Trophoblast cell (in vitro differentiated cells and primary cell): ENCODE results near the gene ZFP62.

Experiments
- DNase-seq, 2 donors: peaks; one replicate each; pipeline ENCODE4 v3.0.0-alpha.2; 2016
- H2AFZ ChIP-seq: 2 replicates; pipeline ENCODE4 v1.6.1; 2013; ENCODE audit warnings: low read length, moderate library complexity, mild to moderate bottlenecking; ENCODE audit not compliant: insufficient read depth, poor library complexity
- H2AK5ac ChIP-seq: 2 replicates; pipeline ENCODE4 v1.6.1; 2013; ENCODE audit warnings: mild to moderate bottlenecking, low read length
- H2BK120ac ChIP-seq: 2 replicates; pipeline ENCODE4 v1.6.1; 2013; ENCODE audit warnings: low read length, mild to moderate bottlenecking, moderate library complexity; ENCODE audit not compliant: insufficient read depth, poor library complexity
- H2BK12ac ChIP-seq: 2 replicates; pipeline ENCODE4 v1.6.1; 2013; ENCODE audit warnings: mild to moderate bottlenecking, low read length, moderate library complexity
- H2BK5ac ChIP-seq: 2 replicates; pipeline ENCODE4 v1.6.1; 2013; ENCODE audit warnings: low read length, low read depth, moderate library complexity, mild to moderate bottlenecking; ENCODE audit not compliant: poor library complexity
- H3K14ac ChIP-seq: 2 replicates; pipeline ENCODE4 v1.6.1; 2013; ENCODE audit warnings: mild to moderate bottlenecking, low read length
- H3K18ac ChIP-seq: 2 replicates; pipeline ENCODE4 v1.6.1; 2013; ENCODE audit warnings: mild to moderate bottlenecking, low read length
- H3K23ac ChIP-seq: 2 replicates; pipeline ENCODE4 v1.6.1; 2013; ENCODE audit warnings: low read length
- H3K27ac ChIP-seq: 2 replicates; pipeline ENCODE4 v1.5.1; 2013; ENCODE audit warnings: low read depth, mild to moderate bottlenecking, inconsistent platforms, low read length, moderate library complexity
- H3K27me3 ChIP-seq: 2 replicates; pipeline ENCODE4 v1.6.1; 2013; ENCODE audit warnings: inconsistent platforms, mild to moderate bottlenecking, low read length, moderate library complexity; ENCODE audit not compliant: insufficient read depth
- H3K36me3 ChIP-seq, 2 experiments: 1 replicate in 1 of 2; 2 replicates in 1 of 2; pipeline ENCODE4 v1.6.1; 2013; ENCODE audit warnings: low read length in 2 of 2, mild to moderate bottlenecking in 2 of 2, moderate library complexity in 1 of 2; ENCODE audit not compliant: insufficient read depth in 2 of 2, control insufficient read depth in 1 of 2
- H3K4ac ChIP-seq: 2 replicates; pipeline ENCODE4 v1.6.1; 2013; ENCODE audit warnings: low read depth, mild to moderate bottlenecking, low read length, moderate library complexity
- H3K4me1 ChIP-seq, 2 experiments: 1 replicate in 1 of 2; 2 replicates in 1 of 2; pipeline ENCODE4 v1.6.1; 2013; ENCODE audit warnings: low read length in 2 of 2, mild to moderate bottlenecking in 2 of 2, moderate library complexity in 1 of 2; ENCODE audit not compliant: insufficient read depth in 2 of 2, control insufficient read depth in 1 of 2
- H3K4me2 ChIP-seq: 2 replicates; pipeline ENCODE4 v1.6.1; 2013; ENCODE audit warnings: inconsistent platforms, mild to moderate bottlenecking, low read length, moderate library complexity
- H3K4me3 ChIP-seq: 2 replicates; pipeline ENCODE4 v1.5.1; 2013; ENCODE audit warnings: mild to moderate bottlenecking, low read depth, low read length, inconsistent platforms
- H3K79me1 ChIP-seq: one replicate; pipeline ENCODE4 v1.6.1; 2013; ENCODE audit warnings: low read length
- H3K79me2 ChIP-seq: 2 replicates; pipeline ENCODE4 v1.6.1; 2013; ENCODE audit warnings: low read length, mild to moderate bottlenecking; ENCODE audit not compliant: control insufficient read depth, insufficient read depth, poor library complexity
- H3K9ac ChIP-seq: 2 replicates; pipeline ENCODE4 v1.6.1; 2013; ENCODE audit warnings: mild to moderate bottlenecking, low read length
- H3K9me3 ChIP-seq: 2 replicates; pipeline ENCODE4 v1.6.1; 2013; ENCODE audit warnings: low read depth, mild to moderate bottlenecking, control low read depth, inconsistent platforms, low read length; ENCODE audit not compliant: insufficient read depth
- H4K12ac ChIP-seq: 2 replicates; pipeline ENCODE4 v1.6.1; 2013; ENCODE audit warnings: low read depth, mild to moderate bottlenecking, low read length, moderate library complexity
- H4K8ac ChIP-seq: 2 replicates; pipeline ENCODE4 v1.6.1; 2013; ENCODE audit warnings: low read depth, mild to moderate bottlenecking, low read length, moderate library complexity
- H4K91ac ChIP-seq: one replicate; pipeline ENCODE4 v1.6.1; 2013; ENCODE audit warnings: low read depth, mild to moderate bottlenecking, low read length, moderate library complexity
- WGBS: extraction: QIAGEN DNeasy Blood & Tissue Kit; methylation state at CpG from one replicate; pipeline ENCODE4 v1.1.7; 2013; ENCODE audit warnings: missing lambda C conversion rate; ENCODE audit not compliant: insufficient read length, insufficient coverage; ENCODE audit errors: extremely low coverage; 5-methylcytosine and 5-hydroxymethylcytosine counted together

Gene ZFP62

GRCh38 chr5:180807046-180807445 lies 54.0 kb downstream of the ZFP62 start:
- Histone ChIP-seq H3K9ac (no peak overlapping the region), H2BK120ac (no peak overlapping the region), H4K8ac (no peak overlapping the region), H3K79me1 (peaks cover 31% of the 10 kb centered on the region), H3K36me3 (peaks cover 0 to 11% of the 10 kb centered on the region in 2 experiments), H3K4me3 (no peak overlapping the region), H3K4me2 (no peak overlapping the region), H4K12ac (no peak overlapping the region), H4K91ac (no peak overlapping the region), H3K27ac (no peak overlapping the region), H2AFZ (no peak overlapping the region), H3K4me1 (peaks cover 20 to 32% of the 10 kb centered on the region in 2 experiments), H3K23ac (no peak overlapping the region), H2BK5ac (no peak overlapping the region), H3K14ac (no peak overlapping the region), H3K18ac (no peak overlapping the region), H3K27me3 (no peaks in the 10 kb centered on the region), H2BK12ac (no peak overlapping the region), H3K4ac (no peak overlapping the region), H2AK5ac (no peak overlapping the region), H3K79me2 (peaks cover 13% of the 10 kb centered on the region), H3K9me3 (no peaks in the 10 kb centered on the region)
- no CpG with 5 or more reads among the region's 1 CpG for WGBS
- DNase-seq: no peak

- no peak overlapping the region for H3K4me3 ChIP-seq
Measured at GRCh38 chr5:180806351-180807011, 54.6 kb downstream of the ZFP62 start.

GRCh38 chr5:180804129-180804618 lies 56.9 kb downstream of the ZFP62 start:
- Histone ChIP-seq H3K36me3 (peaks cover 2 to 18% of the 10 kb centered on the region in 2 experiments), H3K9ac (no peak overlapping the region), H2BK12ac (no peak overlapping the region), H2AK5ac (no peak overlapping the region), H3K4me1 (peaks cover 34 to 49% of the 10 kb centered on the region in 2 experiments), H3K79me2 (peaks cover 12% of the 10 kb centered on the region), H3K9me3 (no peaks in the 10 kb centered on the region), H4K91ac (no peak overlapping the region), H3K4me2 (no peak overlapping the region), H2BK5ac (no peak overlapping the region), H3K79me1 (peaks cover 16% of the 10 kb centered on the region), H4K8ac (no peak overlapping the region), H3K4ac (no peak overlapping the region), H3K18ac (no peak overlapping the region), H3K27ac (no peak overlapping the region), H4K12ac (no peak overlapping the region), H3K14ac (no peak overlapping the region), H2AFZ (no peak overlapping the region), H2BK120ac (no peak overlapping the region), H3K23ac (no peak overlapping the region), H3K4me3 (no peak overlapping the region), H3K27me3 (no peaks in the 10 kb centered on the region)
- WGBS: no CpG with 5 or more reads among the region's 22 CpGs
- no peak for DNase-seq

More at GRCh38 chr5:180806351-180807011, 54.6 kb downstream of the ZFP62 start:
- DNase-seq: no peak
- Histone ChIP-seq H3K14ac (no peak overlapping the region), H4K12ac (no peak overlapping the region), H3K27ac (no peak overlapping the region), H3K18ac (no peak overlapping the region), H3K79me1 (peaks cover 31% of the 10 kb centered on the region), H2AFZ (no peak overlapping the region), H3K36me3 (peaks cover 2 to 14% of the 10 kb centered on the region in 2 experiments), H3K4me2 (no peak overlapping the region), H3K4me1 (peaks cover 23 to 33% of the 10 kb centered on the region in 2 experiments), H3K9me3 (no peaks in the 10 kb centered on the region), H4K91ac (no peak overlapping the region), H4K8ac (no peak overlapping the region), H2AK5ac (no peak overlapping the region), H2BK12ac (no peak overlapping the region), H3K9ac (peak overlapping the region; percentile 54), H2BK120ac (no peak overlapping the region), H3K4ac (peak overlapping the region; percentile 24), H2BK5ac (no peak overlapping the region), H3K79me2 (peaks cover 18% of the 10 kb centered on the region), H3K27me3 (no peaks in the 10 kb centered on the region), H3K23ac (no peak overlapping the region)
- no CpG with 5 or more reads among the region's 9 CpGs for WGBS

- H4K91ac ChIP-seq: peak overlapping the region; percentile 63
- H3K9ac ChIP-seq: peak overlapping the region; percentile 90
- peak overlapping the region; percentile 90 for H2AK5ac ChIP-seq
- peak overlapping the region; percentile 63 for H4K8ac ChIP-seq
- peak overlapping the region; percentile 34 for H3K27ac ChIP-seq
- H2BK12ac ChIP-seq: peak overlapping the region; percentile 15
- H3K4me3 ChIP-seq: peak overlapping the region; percentile 75
- DNase-seq: peak; percentile 51 to 70
- peak overlapping the region; percentile 44 for H2BK120ac ChIP-seq
- H3K9me3 ChIP-seq: no peaks in the 10 kb centered on the region
- peak overlapping the region; percentile 8 for H2AFZ ChIP-seq
- peak overlapping the region; percentile 12 for H3K4ac ChIP-seq
- H4K12ac ChIP-seq: peak overlapping the region; percentile 70
- H3K23ac ChIP-seq: no peak overlapping the region
- H3K4me1 ChIP-seq: peaks cover 33 to 48% of the 10 kb centered on the region in 2 experiments
- H3K36me3 ChIP-seq: peaks cover 2 to 19% of the 10 kb centered on the region in 2 experiments
- no peaks in the 10 kb centered on the region for H3K27me3 ChIP-seq
- H3K4me2 ChIP-seq: peak overlapping the region; percentile 96
- no CpG with 5 or more reads among the region's 41 CpGs for WGBS
- peak overlapping the region; percentile 56 for H2BK5ac ChIP-seq
- H3K79me1 ChIP-seq: peaks cover 16% of the 10 kb centered on the region
- peaks cover 16% of the 10 kb centered on the region for H3K79me2 ChIP-seq
- H3K14ac ChIP-seq: peak overlapping the region; percentile 55
- peak overlapping the region; percentile 47 for H3K18ac ChIP-seq
Measured at GRCh38 chr5:180803181-180804128, 57.6 kb downstream of the ZFP62 start.
